ENCODE measurements around the gene IGLL1. TPM values are rescaled to one million over a fixed set of nuclear protein-coding genes. Genes with fewer than 3 reads are reported as not detected.
A peak's percentile ranks its signal among the peaks of the same experiment; 100 is the strongest.

Gene IGLL1
- total and polyA plus RNA-seq, 3 experiments from 2014 or later: not detected

DNA sequence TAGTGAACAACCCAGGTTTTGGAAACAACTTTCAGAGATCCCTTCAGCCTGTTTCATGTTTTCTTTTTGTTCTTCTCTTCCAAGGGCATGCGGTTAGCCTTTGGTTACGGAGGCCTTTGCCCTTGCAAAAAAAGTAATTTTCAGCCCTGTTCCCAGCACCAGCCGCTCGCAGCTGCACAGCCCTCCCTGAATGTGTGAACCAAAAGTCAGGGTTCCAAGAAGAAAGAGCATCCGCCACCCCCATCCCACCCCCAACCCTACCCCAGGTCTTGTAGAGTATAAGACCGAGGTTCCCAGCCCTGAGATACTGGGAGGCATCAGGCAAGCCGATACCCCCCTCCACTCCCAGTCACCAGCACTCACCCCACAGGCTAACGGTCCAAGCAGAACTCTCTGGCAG is 56.4 kb downstream of the IGLL1 start:
- DNase-seq: peak in 1 of 5 donors; percentile 26
- Histone ChIP-seq H3K4me1 (ENCODE audit: insufficient read depth, low read length) (peaks cover 4% of the 10 kb centered on the region), H3K36me3 (ENCODE audit: insufficient read depth, low read length) (no peaks in the 10 kb centered on the region), H3K4me3 (ENCODE audit: low read length) (no peak overlapping the region), H3K27ac (ENCODE audit: low read depth, low read length) (no peak overlapping the region), H3K27me3 (ENCODE audit: insufficient read depth, low read length, poor library complexity, severe bottlenecking) (no peaks in the 10 kb centered on the region), H3K9me3 (ENCODE audit: low read length) (no peaks in the 10 kb centered on the region)
- Mint-ChIP-seq H3K27me3 (peaks cover 13 to 40% of the 10 kb centered on the region in 2 donors), H3K4me1 (peaks cover 0 to 10% (median 4%) of the 10 kb centered on the region in 3 donors), H3K36me3 (no peaks in the 10 kb centered on the region), H3K9me3 (no peaks in the 10 kb centered on the region), H3K27ac (no peak overlapping the region), H3K4me3 (no peak overlapping the region)
- ChIA-PET CTCF (no interaction called here), POLR2A (no interaction called here)

Other genes starting within 250 kb of the IGLL1 start
- gene DRICH1, start 52.0 kb upstream of the IGLL1 start, total RNA-seq: under 1 TPM; 0.47 to 0.66 TPM
- gene DRICH1, start 52.0 kb upstream of the IGLL1 start, polyA plus RNA-seq: not detected
- gene RGL4, start 110.7 kb upstream of the IGLL1 start, total RNA-seq: 1 to 10 TPM; 3.2 to 4.8 TPM
- gene RGL4, start 110.7 kb upstream of the IGLL1 start, polyA plus RNA-seq: 58.4 TPM
- 1 to 10 TPM; 3.4 to 3.7 TPM for gene ZNF70, start 170.8 kb upstream of the IGLL1 start, total RNA-seq
- gene ZNF70, start 170.8 kb upstream of the IGLL1 start, polyA plus RNA-seq: 0.35 TPM
- not detected for gene VPREB3, start 174.1 kb upstream of the IGLL1 start, total RNA-seq
- not detected for gene VPREB3, start 174.1 kb upstream of the IGLL1 start, polyA plus RNA-seq
- gene C22orf15, start 182.7 kb upstream of the IGLL1 start, total RNA-seq: under 1 TPM; 0.81 to 0.93 TPM
- gene C22orf15, start 182.7 kb upstream of the IGLL1 start, polyA plus RNA-seq: 0.75 TPM
- 100 to 1,000 TPM; 172 to 186 TPM for gene CHCHD10, start 187.7 kb upstream of the IGLL1 start, total RNA-seq
- gene CHCHD10, start 187.7 kb upstream of the IGLL1 start, polyA plus RNA-seq: 34.0 TPM
- gene MMP11, start 192.6 kb upstream of the IGLL1 start, total RNA-seq: 1 to 10 TPM in 1 of 2 experiments, under 1 TPM in 1; 0.90 to 1.6 TPM
- 1.9 TPM for gene MMP11, start 192.6 kb upstream of the IGLL1 start, polyA plus RNA-seq
- gene SMARCB1, start 206.7 kb upstream of the IGLL1 start, total RNA-seq: 100 to 1,000 TPM; 113 to 120 TPM
- gene SMARCB1, start 206.7 kb upstream of the IGLL1 start, polyA plus RNA-seq: 40.4 TPM

Data from CD8-positive, alpha-beta memory T cell (primary cell).